ENCODE results near the gene KLRC3. TPM values are rescaled to one million over a fixed set of nuclear protein-coding genes. Genes with fewer than 3 reads are reported as not detected.
"Not testable (repeated sequence)": the region's sequence is repeated elsewhere in the genome, so short reads cannot be mapped to it uniquely, and the experiment has no call there.

The KLRC3 gene
- 4.9 and 6.7 TPM in 2 replicates for total RNA-seq
- long read RNA-seq, transcript KLRC3-202 (7 exons, 1,028 nt): major isoform, 6 of 19 reads
- long read RNA-seq, partial matches to known transcripts: 3 of 19 reads
- long read RNA-seq, other reads (novel, unspliced or antisense): 10 of 19 reads

- H3K27me3 Mint-ChIP-seq (ENCODE audit: unreplicated experiment); DNase-seq (ENCODE audit: extremely low spot score, unreplicated experiment); H3K36me3 Mint-ChIP-seq (ENCODE audit: unreplicated experiment); H3K9me3 Mint-ChIP-seq (ENCODE audit: unreplicated experiment): not testable (repeated sequence)
- H3K4me1 Mint-ChIP-seq (ENCODE audit: unreplicated experiment): peaks cover 14% of the 10 kb centered on the region
- peak within 1 kb of the TSS; percentile 77 for H3K4me3 Mint-ChIP-seq (ENCODE audit: unreplicated experiment)
- peak within 1 kb of the TSS; percentile 81 for H3K27ac Mint-ChIP-seq (ENCODE audit: unreplicated experiment)
Observed at GRCh38 chr12:10420334-10420733, at the start of gene KLRC3. TSS of gene KLRC3 (minus strand) at chr12:10420595. CDS start at chr12:10420550, 45 bp downstream.

GRCh38 chr12:10469701-10470100 is 49.3 kb upstream of the KLRC3 start:
- H3K27me3 Mint-ChIP-seq (ENCODE audit: unreplicated experiment): peaks cover 18% of the 10 kb centered on the region
- H3K4me1 Mint-ChIP-seq (ENCODE audit: unreplicated experiment): no peaks in the 10 kb centered on the region
- no peak overlapping the region for H3K4me3 Mint-ChIP-seq (ENCODE audit: unreplicated experiment)
- DNase-seq (ENCODE audit: extremely low spot score, unreplicated experiment): no peak
- H3K27ac Mint-ChIP-seq (ENCODE audit: unreplicated experiment): no peak overlapping the region
- peaks cover 6% of the 10 kb centered on the region for H3K9me3 Mint-ChIP-seq (ENCODE audit: unreplicated experiment)
- no peak for TF ChIP-seq CTCF (IDR thresholded peaks at IDR 0.05)
- peaks cover 3% of the 10 kb centered on the region for H3K36me3 Mint-ChIP-seq (ENCODE audit: unreplicated experiment)

GRCh38 chr12:10466311-10466710 is 45.9 kb upstream of the KLRC3 start:
- Mint-ChIP-seq H3K9me3 (ENCODE audit: unreplicated experiment) (peaks cover 13% of the 10 kb centered on the region), H3K4me3 (ENCODE audit: unreplicated experiment) (no peak overlapping the region), H3K27me3 (ENCODE audit: unreplicated experiment) (peaks cover 27% of the 10 kb centered on the region), H3K4me1 (ENCODE audit: unreplicated experiment) (no peaks in the 10 kb centered on the region), H3K36me3 (ENCODE audit: unreplicated experiment) (peaks cover 3% of the 10 kb centered on the region), H3K27ac (ENCODE audit: unreplicated experiment) (no peak overlapping the region)
- no peak for DNase-seq (ENCODE audit: extremely low spot score, unreplicated experiment)
- no peak for TF ChIP-seq CTCF (IDR thresholded peaks at IDR 0.05)

- TF ChIP-seq CTCF (IDR thresholded peaks at IDR 0.05): no peak
- DNase-seq (ENCODE audit: extremely low spot score, unreplicated experiment): no peak
- Mint-ChIP-seq H3K4me3 (ENCODE audit: unreplicated experiment) (no peak overlapping the region), H3K36me3 (ENCODE audit: unreplicated experiment) (peaks cover 6% of the 10 kb centered on the region), H3K27me3 (ENCODE audit: unreplicated experiment) (peaks cover 3% of the 10 kb centered on the region), H3K9me3 (ENCODE audit: unreplicated experiment) (peaks cover 43% of the 10 kb centered on the region), H3K4me1 (ENCODE audit: unreplicated experiment) (no peaks in the 10 kb centered on the region), H3K27ac (ENCODE audit: unreplicated experiment) (no peak overlapping the region)
Observed at GRCh38 chr12:10457760-10458159, 37.4 kb upstream of the KLRC3 start.

- no peak for DNase-seq (ENCODE audit: extremely low spot score, unreplicated experiment)
- TF ChIP-seq CTCF (IDR thresholded peaks at IDR 0.05): no peak
- H3K4me3 Mint-ChIP-seq (ENCODE audit: unreplicated experiment): no peak overlapping the region
- H3K27me3 Mint-ChIP-seq (ENCODE audit: unreplicated experiment): peaks cover 2% of the 10 kb centered on the region
- H3K9me3 Mint-ChIP-seq (ENCODE audit: unreplicated experiment): peaks cover 34% of the 10 kb centered on the region
- peaks cover 4% of the 10 kb centered on the region for H3K36me3 Mint-ChIP-seq (ENCODE audit: unreplicated experiment)
- no peak overlapping the region for H3K27ac Mint-ChIP-seq (ENCODE audit: unreplicated experiment)
- H3K4me1 Mint-ChIP-seq (ENCODE audit: unreplicated experiment): no peaks in the 10 kb centered on the region
Observed at GRCh38 chr12:10456856-10457255, 36.5 kb upstream of the KLRC3 start.

GRCh38 chr12:10455766-10456165 is 35.4 kb upstream of the KLRC3 start:
- peaks cover 31% of the 10 kb centered on the region for H3K9me3 Mint-ChIP-seq (ENCODE audit: unreplicated experiment)
- TF ChIP-seq CTCF (IDR thresholded peaks at IDR 0.05): no peak

More at GRCh38 chr12:10455766-10456165, 35.4 kb upstream of the KLRC3 start:
- Mint-ChIP-seq H3K27ac (ENCODE audit: unreplicated experiment) (no peak overlapping the region), H3K36me3 (ENCODE audit: unreplicated experiment) (peaks cover 3% of the 10 kb centered on the region), H3K4me1 (ENCODE audit: unreplicated experiment) (no peaks in the 10 kb centered on the region), H3K27me3 (ENCODE audit: unreplicated experiment) (no peaks in the 10 kb centered on the region), H3K4me3 (ENCODE audit: unreplicated experiment) (no peak overlapping the region)
- no peak for DNase-seq (ENCODE audit: extremely low spot score, unreplicated experiment)

Measured in osteocyte (in vitro differentiated cells).